ENCODE measurements around the gene RND2. TPM values are rescaled to one million over a fixed set of nuclear protein-coding genes. Genes with fewer than 3 reads are reported as not detected.

RND2 gene
- total and polyA plus RNA-seq, 2 of the 13 experiments (the other 11 are each of a cell fraction or from before 2014, with no cell fraction given) = 0.05 to 0.11 TPM

DNA sequence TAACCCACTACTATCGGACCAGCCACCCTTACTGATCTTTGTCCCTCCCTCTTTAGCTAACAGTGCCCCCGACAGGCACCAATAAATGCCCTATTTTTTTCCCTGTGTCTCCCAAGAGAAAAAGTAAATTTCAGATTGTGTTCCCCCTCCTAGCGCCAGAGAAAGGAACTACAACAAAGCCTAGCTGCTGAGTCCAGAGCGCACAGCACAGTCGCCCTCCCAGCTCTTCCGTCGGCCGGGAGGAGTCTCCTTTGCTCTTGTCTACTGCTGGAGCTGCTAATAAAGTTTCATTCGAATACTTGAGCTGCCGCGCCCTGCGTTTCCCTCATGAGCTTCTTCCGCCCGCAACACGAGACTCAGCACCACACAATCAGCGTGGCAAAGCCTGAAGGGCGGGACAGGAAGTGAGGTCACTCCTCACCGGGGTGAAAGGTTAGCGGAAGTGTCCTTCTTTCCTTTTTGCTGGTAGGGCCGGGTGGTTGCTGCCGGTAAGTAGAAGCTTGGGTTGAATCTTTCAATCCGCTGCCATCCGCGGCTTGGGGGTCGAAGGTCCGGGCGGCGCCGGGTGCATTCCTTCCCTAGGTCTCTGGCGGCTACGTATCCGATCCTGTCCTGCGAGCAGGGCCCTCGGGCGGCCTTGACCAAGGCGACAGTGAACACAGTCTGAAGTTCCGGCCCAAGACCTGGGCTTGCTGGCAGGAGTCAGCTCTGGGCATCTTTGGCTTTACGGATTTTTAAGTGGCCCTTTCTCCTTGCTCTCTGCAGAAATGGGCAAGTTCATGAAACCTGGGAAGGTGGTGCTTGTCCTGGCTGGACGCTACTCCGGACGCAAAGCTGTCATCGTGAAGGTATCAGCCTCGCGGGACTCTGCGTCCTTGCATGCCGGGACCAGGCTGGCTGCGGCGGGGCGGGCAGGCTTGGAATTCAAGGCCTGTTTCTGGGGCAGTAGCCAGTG is 26.8 kb upstream of the RND2 start, which contains the start of gene RPL27 (continued):
- TF ChIP-seq CEBPZ (IDR thresholded peaks at IDR 0.05; ENCODE audit: low read length) (no peak), TBL1XR1 (IDR thresholded peaks at IDR 0.05; ENCODE audit: borderline replicate concordance, low read length, partially characterized antibody) (peak; percentile 76), ZNF678 (CRISPR knock-in tag; IDR thresholded peaks at IDR 0.05) (no peak), ZNF775 (CRISPR knock-in tag; IDR thresholded peaks at IDR 0.05; ENCODE audit: borderline replicate concordance) (peak; percentile 78), BCLAF1 (IDR thresholded peaks at IDR 0.05) (no peak), SATB2 (CRISPR knock-in tag; IDR thresholded peaks at IDR 0.05) (peak; percentile 8; the same call in 1 of the 2 replicates), ZNF543 (CRISPR knock-in tag; IDR thresholded peaks at IDR 0.05) (peak; percentile 90), CEBPG (CRISPR knock-in tag; IDR thresholded peaks at IDR 0.05) (peak; percentile 69), CCAR2 (optimal IDR thresholded peaks at IDR 0.05; ENCODE audit: low read depth, low read length) (peak; percentile 99), ZNF414 (CRISPR knock-in tag; IDR thresholded peaks at IDR 0.05) (peak; percentile 93), GPN1 (CRISPR knock-in tag; IDR thresholded peaks at IDR 0.05; ENCODE audit: borderline replicate concordance) (0 out of 2 replicates have a peak, but pooled peaks have one; percentile 87), MATR3 (CRISPR knock-in tag; IDR thresholded peaks at IDR 0.05) (no peak), FOXO1 (CRISPR knock-in tag; IDR thresholded peaks at IDR 0.05) (peak; percentile 88), MXI1 (IDR thresholded peaks at IDR 0.05; ENCODE audit: borderline replicate concordance, low read depth, low read length) (peak; percentile 97; the same call in 2 of the 3 replicates), ZNF83 (CRISPR knock-in tag; IDR thresholded peaks at IDR 0.05; ENCODE audit: borderline replicate concordance) (peak; percentile 40; the same call in 1 of the 2 replicates), NFATC3 (CRISPR knock-in tag; IDR thresholded peaks at IDR 0.05) (0 out of 2 replicates have a peak, but pooled peaks have one; percentile 47), BCL6 (CRISPR knock-in tag; IDR thresholded peaks at IDR 0.05) (peak; percentile 88), CBX5 (CRISPR knock-in tag; IDR thresholded peaks at IDR 0.05; ENCODE audit: borderline replicate concordance) (peak; percentile 99), GATAD2A (CRISPR knock-in tag; IDR thresholded peaks at IDR 0.05) (peak; percentile 98), ZNF777 (CRISPR knock-in tag; IDR thresholded peaks at IDR 0.05) (peak; percentile 75), ZNF496 (CRISPR knock-in tag; IDR thresholded peaks at IDR 0.05; ENCODE audit: insufficient replicate concordance) (no peak)

Data from HepG2 (cell line).